H1 (cell line): ENCODE data around the gene AKR7A2. TPM values are rescaled to one million over a fixed set of nuclear protein-coding genes. Genes with fewer than 3 reads are reported as not detected.

Source experiments
- CTCF ChIA-PET: fragments of 300-600 bp; sonication (Branson Sonifier 250); formaldehyde crosslinking; loops from one replicate; lab custom pipeline; 2021; ENCODE audit not compliant: partially characterized antibody; lab: Charles Lee
- POLR2A ChIA-PET: fragments of 300-600 bp; sonication (Branson Sonifier 250); formaldehyde crosslinking; loops from one replicate; lab custom pipeline; 2021; ENCODE audit warnings: inconsistent platforms; ENCODE audit not compliant: partially characterized antibody; lab: Charles Lee
- DNase-seq, 2 experiments: peaks; one replicate each; pipeline versions ENCODE4 v3.0.0 to v3.0.0-alpha.2; 2010 to 2022; ENCODE audit warnings: low spot score in 2 of 2, low read depth in 1 of 2, mixed read lengths in 1 of 2
- FAIRE-seq: peaks from 2 replicates; lab custom pipeline; 2011; peaks lifted over from hg19 to GRCh38; lab: Jason Lieb, UNC
- H2AFZ ChIP-seq: 2 replicates; pipeline ENCODE4 v1.8.1; 2012; ENCODE audit warnings: low read length, inconsistent platforms
- H2AK5ac ChIP-seq: 2 replicates; pipeline ENCODE4 v1.6.1; 2013; ENCODE audit warnings: low read depth, low read length
- H2BK120ac ChIP-seq: replicated peaks from 2 replicates; pipeline ENCODE3; 2013; ENCODE audit warnings: low read depth, low read length, inconsistent platforms
- H2BK12ac ChIP-seq: 2 replicates; pipeline ENCODE4 v1.6.1; 2013; ENCODE audit warnings: low read depth, low read length
- H2BK15ac ChIP-seq: 2 replicates; pipeline ENCODE4 v1.6.1; 2013; ENCODE audit warnings: low read length
- H2BK20ac ChIP-seq: 2 replicates; pipeline ENCODE4 v1.6.1; 2013; ENCODE audit warnings: low read length
- H2BK5ac ChIP-seq: 2 replicates; pipeline ENCODE4 v1.6.1; 2013; ENCODE audit warnings: low read depth, low read length
- H3K14ac ChIP-seq: 2 replicates; pipeline ENCODE4 v1.6.1; 2013; ENCODE audit warnings: inconsistent platforms; ENCODE audit not compliant: insufficient read length
- H3K18ac ChIP-seq: 2 replicates; pipeline ENCODE4 v1.6.1; 2013; ENCODE audit warnings: low read length; ENCODE audit errors: extremely low read depth
- H3K23ac ChIP-seq: 2 replicates; pipeline ENCODE4 v1.6.1; 2013; ENCODE audit warnings: inconsistent platforms; ENCODE audit not compliant: insufficient read length
- H3K23me2 ChIP-seq: 2 replicates; pipeline ENCODE4 v1.6.1; 2013; ENCODE audit warnings: low read depth, low read length
- H3K27ac ChIP-seq: 2 replicates; pipeline ENCODE4 v1.6.1; 2011; ENCODE audit warnings: low read depth, low read length, inconsistent platforms
- H3K27me3 ChIP-seq, 4 experiments: replicated peaks in 1 of 4; 1 replicate in 1 of 4; 2 replicates in 3 of 4; pipeline versions ENCODE4 v1.6.1 to v1.8.1; 2011 to 2013; ENCODE audit warnings: low read length in 3 of 4, mild to moderate bottlenecking in 3 of 4, inconsistent platforms in 2 of 4, mixed read lengths in 2 of 4, moderate library complexity in 1 of 4; ENCODE audit not compliant: control insufficient read depth in 3 of 4, insufficient read depth in 3 of 4; ENCODE audit errors: extremely low read depth in 1 of 4
- H3K36me3 ChIP-seq, 4 experiments: 2 replicates each; pipeline versions ENCODE4 v1.6.1 to v1.8.1; 2011 to 2013; ENCODE audit warnings: mild to moderate bottlenecking in 4 of 4, low read length in 3 of 4, moderate library complexity in 2 of 4, control low read depth in 1 of 4, inconsistent platforms in 1 of 4; ENCODE audit not compliant: insufficient read depth in 4 of 4, control insufficient read depth in 2 of 4
- H3K4ac ChIP-seq: replicated peaks from 2 replicates; pipeline ENCODE3; 2013; ENCODE audit warnings: low read length, low read depth, mixed read lengths, inconsistent platforms; ENCODE audit not compliant: insufficient read length
- H3K4me1 ChIP-seq, 4 experiments: replicated peaks in 1 of 4; 1 replicate in 1 of 4; 2 replicates in 3 of 4; pipeline versions ENCODE4 v1.6.1 to v1.8.1; 2011 to 2013; ENCODE audit warnings: low read length in 3 of 4, inconsistent platforms in 2 of 4, mixed read lengths in 1 of 4; ENCODE audit not compliant: insufficient read depth in 4 of 4, control insufficient read depth in 3 of 4
- H3K4me2 ChIP-seq, 2 experiments: 2 replicates each; pipeline versions ENCODE4 v1.6.1 to v1.8.1; 2011 to 2013; ENCODE audit warnings: low read depth in 2 of 2, low read length in 2 of 2, control low read depth in 1 of 2, inconsistent platforms in 1 of 2, mild to moderate bottlenecking in 1 of 2; ENCODE audit not compliant: insufficient read depth in 1 of 2
- H3K4me3 ChIP-seq, 4 experiments: fragments of 200-600, 300-600 bp in 1 of 4; sonication (generic), shearing (Covaris generic), sonication (Bioruptor Twin) in 1 of 4; 2 replicates each; pipeline versions ENCODE4 v1.5.1 to v1.8.1; 2011 to 2016; ENCODE audit warnings: low read length in 4 of 4, low read depth in 3 of 4, control low read depth in 2 of 4, inconsistent platforms in 2 of 4, mild to moderate bottlenecking in 2 of 4, mixed read lengths in 1 of 4, moderate library complexity in 1 of 4; ENCODE audit not compliant: insufficient read depth in 2 of 4; ENCODE audit errors: extremely low read depth in 1 of 4
- H3K56ac ChIP-seq: replicated peaks from 2 replicates; pipeline ENCODE3; 2013; ENCODE audit warnings: low read depth, mild to moderate bottlenecking, mixed read lengths, low read length, inconsistent platforms; ENCODE audit not compliant: insufficient read length
- H3K79me1 ChIP-seq: 2 replicates; pipeline ENCODE4 v1.6.1; 2013; ENCODE audit warnings: low read depth, low read length, control low read depth
- H3K79me2 ChIP-seq, 2 experiments: 2 replicates each; pipeline versions ENCODE4 v1.6.1 to v1.8.1; 2012 to 2013; ENCODE audit warnings: low read length in 2 of 2, mild to moderate bottlenecking in 2 of 2, inconsistent platforms in 1 of 2; ENCODE audit not compliant: insufficient read depth in 2 of 2, control insufficient read depth in 1 of 2
- H3K9ac ChIP-seq, 4 experiments: replicated peaks in 1 of 4; 1 replicate in 1 of 4; 2 replicates in 3 of 4; pipeline versions ENCODE4 v1.6.1 to v1.8.1; 2011 to 2013; ENCODE audit warnings: low read depth in 3 of 4, low read length in 3 of 4, control low read depth in 2 of 4, mild to moderate bottlenecking in 2 of 4, moderate library complexity in 2 of 4, inconsistent platforms in 1 of 4; ENCODE audit errors: extremely low read depth in 1 of 4
- H3K9me3 ChIP-seq, 2 experiments: 2 replicates each; pipeline versions ENCODE4 v1.6.1 to v1.8.1; 2012 to 2013; ENCODE audit warnings: mild to moderate bottlenecking in 2 of 2, moderate library complexity in 2 of 2, control low read depth in 1 of 2, inconsistent platforms in 1 of 2, low read depth in 1 of 2, low read length in 1 of 2, mixed read lengths in 1 of 2; ENCODE audit not compliant: insufficient read depth in 2 of 2
- H4K20me1 ChIP-seq, 2 experiments: replicated peaks in 1 of 2; 2 replicates each; pipeline versions ENCODE3 to v1.8.1; 2011 to 2013; ENCODE audit warnings: inconsistent platforms in 2 of 2, low read length in 2 of 2, mild to moderate bottlenecking in 1 of 2; ENCODE audit not compliant: insufficient read depth in 2 of 2, control insufficient read depth in 1 of 2
- H4K5ac ChIP-seq: 2 replicates; pipeline ENCODE4 v1.6.1; 2013; ENCODE audit warnings: low read length, low read depth, mixed read lengths, inconsistent platforms; ENCODE audit not compliant: insufficient read length
- H4K8ac ChIP-seq: 2 replicates; pipeline ENCODE4 v1.8.0; 2013; ENCODE audit warnings: mild to moderate bottlenecking, moderate library complexity, low read length, inconsistent platforms; ENCODE audit not compliant: insufficient read depth; ENCODE audit errors: extremely low read depth
- H4K91ac ChIP-seq: replicated peaks from 2 replicates; pipeline ENCODE3; 2013; ENCODE audit warnings: low read length, mixed read lengths, inconsistent platforms; ENCODE audit not compliant: insufficient read length
- BRCA1 ChIP-seq: IDR thresholded peaks from 2 replicates; pipeline ENCODE4 v1.6.1; 2012; ENCODE audit warnings: low read depth, low read length, improper control_type of control experiment
- CHD1 ChIP-seq: IDR thresholded peaks from 2 replicates; pipeline ENCODE4 v1.6.1; 2012; ENCODE audit warnings: low read depth, low read length, improper control_type of control experiment
- CTBP2 ChIP-seq: IDR thresholded peaks from 2 replicates; pipeline ENCODE4 v1.7.0; 2011; ENCODE audit warnings: borderline replicate concordance, mild to moderate bottlenecking, moderate library complexity, mixed read lengths, low read length; ENCODE audit not compliant: insufficient read depth, insufficient read length
- KDM4A ChIP-seq: IDR thresholded peaks from one replicate; pipeline ENCODE4 v1.7.1; 2012; ENCODE audit warnings: low read depth, mild to moderate bottlenecking, moderate library complexity, low read length, inconsistent platforms; ENCODE audit not compliant: severe bottlenecking
- MAX ChIP-seq: IDR thresholded peaks from 2 replicates; pipeline ENCODE4 v1.6.1; 2012; ENCODE audit warnings: inconsistent platforms
- NANOG ChIP-seq: IDR thresholded peaks from 2 replicates; pipeline ENCODE4 v1.6.1; 2011; ENCODE audit warnings: low read length, low read depth, mild to moderate bottlenecking, inconsistent platforms; ENCODE audit not compliant: insufficient read depth, poor library complexity, severe bottlenecking
- SAP30 ChIP-seq: fragments of 300-600 bp; sonication (generic); IDR thresholded peaks from 2 replicates; pipeline ENCODE4 v1.7.1; 2012; ENCODE audit warnings: low read length, moderate library complexity, mild to moderate bottlenecking, inconsistent platforms; ENCODE audit not compliant: insufficient read depth, insufficient replicate concordance
- SUZ12 ChIP-seq: fragments of 200-600 bp; sonication (generic); IDR thresholded peaks from 2 replicates; pipeline ENCODE4 v1.6.1; 2012; ENCODE audit warnings: mild to moderate bottlenecking, inconsistent platforms, low read length, moderate library complexity, mixed read lengths
- WGBS, 2 experiments: shearing (Covaris generic) in 1 of 2; methylation state at CpG; one replicate each; pipeline versions ENCODE4 v1.1.6 to v1.1.7; 2013 to 2015; ENCODE audit warnings: low lambda C conversion rate in 2 of 2, mixed read lengths in 2 of 2, inconsistent platforms in 1 of 2, low coverage in 1 of 2, missing lambda C conversion rate in 1 of 2; ENCODE audit not compliant: insufficient replicate concordance in 2 of 2, insufficient coverage in 1 of 2, insufficient read length in 1 of 2; ENCODE audit errors: extremely low coverage in 1 of 2, missing lambda C conversion rate in 1 of 2; 5-methylcytosine and 5-hydroxymethylcytosine counted together
- polyA plus RNA-seq, 7 experiments: library from polyadenylated mRNA; depleted of rRNA in 3 of 7; stranded (reverse) in 5 of 7; unstranded in 2 of 7; fragments of >200 nt in 5 of 7; fragments of 200-250 nt in 2 of 7; gene quantifications; 1 replicate in 5 of 7; 2 replicates in 1 of 7; 4 replicates in 1 of 7; pipeline versions ENCODE4 v1.2.1 to v1.2.3, GENCODE V29; 2011 to 2013; ENCODE audit warnings: missing spikeins in 2 of 7, mixed read lengths in 2 of 7
- total RNA-seq: library from RNA; stranded (reverse); fragmentation: NEBNext Ultra II Directional; extraction: Animal tissue kit (Norgen Biotek cat#: 25700); gene quantifications from 2 replicates; pipeline ENCODE4 v1.2.1, GENCODE V29; 2021

The AKR7A2 gene
- total and polyA plus RNA-seq, 2 of the 8 experiments (the other 6 are each of a cell fraction or from before 2014, with no cell fraction given) = 32.0 to 48.3 TPM

DNA sequence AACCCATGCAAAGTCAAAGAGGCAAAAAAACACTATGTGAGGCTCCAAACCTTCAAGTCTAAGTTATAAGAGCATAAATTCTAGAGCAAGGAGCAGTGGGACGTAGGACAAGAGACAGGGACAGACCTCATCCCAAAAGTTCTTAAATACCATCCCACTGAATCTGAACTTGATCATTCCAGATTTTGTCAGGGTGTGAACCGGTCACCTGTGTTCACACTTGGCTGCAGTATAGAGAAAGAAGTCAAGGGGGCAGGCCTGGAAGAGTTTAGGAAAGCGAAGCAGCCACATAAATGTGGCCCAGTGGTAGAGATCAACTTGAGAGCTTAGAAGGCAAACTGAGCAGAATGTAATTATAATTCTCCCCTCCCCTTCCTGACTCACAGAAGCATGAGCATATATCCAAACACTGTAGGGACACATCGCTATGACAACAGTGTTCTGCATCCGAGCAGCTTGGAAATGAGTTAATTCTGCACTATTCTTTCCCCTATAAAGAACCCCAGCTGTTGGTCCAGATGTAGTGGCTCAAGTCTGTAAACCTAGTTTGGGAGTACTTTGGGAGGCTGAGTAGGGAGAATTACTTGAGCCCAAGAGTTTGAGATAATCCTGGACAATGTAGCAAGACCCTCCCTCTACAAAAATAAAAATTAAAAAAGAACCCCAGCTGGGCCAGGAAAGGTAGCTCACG lies 2.7 kb downstream of the AKR7A2 start:
- no peak overlapping the region for H2BK120ac ChIP-seq
- no peak overlapping the region for H3K18ac ChIP-seq
- no peak overlapping the region for H4K5ac ChIP-seq
- H2AK5ac ChIP-seq = no peak overlapping the region
- FAIRE-seq (no peak), DNase-seq (no peak)
- no peak overlapping the region for H3K14ac ChIP-seq
- H3K4me3 ChIP-seq = no peak overlapping the region
- no peak overlapping the region for H2BK12ac ChIP-seq
- H3K4me1 ChIP-seq = peaks cover 0 to 14% (median 7%) of the 10 kb centered on the region in 4 experiments; a peak in 6 of 7 replicates
- H3K4me2 ChIP-seq = no peak overlapping the region
- CTCF ChIA-PET = interaction anchor here (0.7 to 1.5 kb wide), 5 partner anchors 32 to 352 kb away, joined by 3 to 6 read pairs (median 3); no protein-coding TSS in a partner anchor
- peaks cover 0 to 4% (median 1%) of the 10 kb centered on the region in 4 experiments; a peak in 1 of 7 replicates for H3K27me3 ChIP-seq
- H3K79me2 ChIP-seq = peaks cover 0 to 2% of the 10 kb centered on the region in 2 experiments; a peak in 1 of 4 replicates
- H3K9ac ChIP-seq = no peak overlapping the region
- no peak overlapping the region for H3K23ac ChIP-seq
- no peak overlapping the region for H3K56ac ChIP-seq
- peaks cover 6 to 9% of the 10 kb centered on the region in 2 experiments for H4K20me1 ChIP-seq
- peaks cover 2% of the 10 kb centered on the region; the same call in 1 of the 2 replicates for H3K79me1 ChIP-seq
- no peak overlapping the region for H2BK20ac ChIP-seq
- H2AFZ ChIP-seq = no peak overlapping the region
- H4K91ac ChIP-seq = no peak overlapping the region
- no peak overlapping the region for H2BK15ac ChIP-seq
- POLR2A ChIA-PET = interaction anchor here (2.0 to 16.9 kb wide), 2 partner anchors 21 kb away, joined by 4 to 143 read pairs; partner anchors contain the start of gene AKR7A3
- no peaks in the 10 kb centered on the region for H3K9me3 ChIP-seq
- H3K27ac ChIP-seq = no peak overlapping the region
- WGBS, 2 experiments = 92% methylated on average over 6 of the region's 6 CpGs; no CpG with 5 or more reads in 1 of the 2 experiments
- no peak overlapping the region for H3K4ac ChIP-seq
- no peak overlapping the region for H2BK5ac ChIP-seq
- no peak overlapping the region for H4K8ac ChIP-seq
- peaks cover 10% of the 10 kb centered on the region; the same call in 1 of the 2 replicates for H3K23me2 ChIP-seq
- H3K36me3 ChIP-seq = peaks cover 5 to 22% (median 14%) of the 10 kb centered on the region in 4 experiments; a peak in 7 of 8 replicates
- TF ChIP-seq NANOG = no peak
- TF ChIP-seq SUZ12 = no peak
- no peak for TF ChIP-seq MAX
- no peak for TF ChIP-seq BRCA1
- no peak for TF ChIP-seq SAP30
- TF ChIP-seq KDM4A = no peak
- TF ChIP-seq CTBP2 = no peak
- no peak for TF ChIP-seq CHD1
